ENCODE results near the gene CD52.
A peak's percentile ranks its signal among the peaks of the same experiment; 100 is the strongest.

Gene CD52

GRCh38 chr1:26335774-26336476 lies 18.2 kb downstream of the CD52 start:
- DNase-seq (ENCODE audit: low spot score): no peak

- no peak for DNase-seq (ENCODE audit: low spot score)
These were observed 18.9 kb downstream of the CD52 start for GRCh38 chr1:26336477-26337205.

- no peak for DNase-seq (ENCODE audit: low spot score)
These were observed 19.4 kb downstream of the CD52 start for GRCh38 chr1:26337206-26337535.

GRCh38 chr1:26337625-26338024 lies 19.9 kb downstream of the CD52 start:
- DNase-seq (ENCODE audit: low spot score): no peak

GRCh38 chr1:26338670-26339069 lies 20.9 kb downstream of the CD52 start:
- DNase-seq (ENCODE audit: low spot score): no peak

GRCh38 chr1:26340047-26340481 lies 22.3 kb downstream of the CD52 start:
- DNase-seq (ENCODE audit: low spot score): no peak

- DNase-seq (ENCODE audit: low spot score): no peak
These were observed 26.6 kb downstream of the CD52 start for GRCh38 chr1:26344147-26344920.

GRCh38 chr1:26345718-26346117 lies 28.0 kb downstream of the CD52 start:
- no peak for DNase-seq (ENCODE audit: low spot score)

- DNase-seq (ENCODE audit: low spot score): no peak
These were observed 28.7 kb downstream of the CD52 start for GRCh38 chr1:26346274-26347033.

GRCh38 chr1:26349188-26349876 lies 31.6 kb downstream of the CD52 start:
- no peak for DNase-seq (ENCODE audit: low spot score)

- no peak for DNase-seq (ENCODE audit: low spot score)
These were observed 32.1 kb downstream of the CD52 start for GRCh38 chr1:26349877-26350244.

GRCh38 chr1:26350343-26350700 lies 32.6 kb downstream of the CD52 start:
- no peak for DNase-seq (ENCODE audit: low spot score)

GRCh38 chr1:26350701-26351589 lies 33.2 kb downstream of the CD52 start:
- peak; percentile 84 for DNase-seq (ENCODE audit: low spot score)

- DNase-seq (ENCODE audit: low spot score): no peak
These were observed 34.0 kb downstream of the CD52 start for GRCh38 chr1:26351590-26352337.

GRCh38 chr1:26352338-26352679 lies 34.6 kb downstream of the CD52 start:
- no peak for DNase-seq (ENCODE audit: low spot score)

- DNase-seq (ENCODE audit: low spot score): no peak
These were observed 35.6 kb downstream of the CD52 start for GRCh38 chr1:26353210-26353859.

- no peak for DNase-seq (ENCODE audit: low spot score)
These were observed 36.4 kb downstream of the CD52 start, which contains the start of gene CRYBG2 for GRCh38 chr1:26353976-26354820. Gene CRYBG2 (minus strand): TSS chr1:26354130. CDS start chr1:26346657, 7,473 bp downstream.

GRCh38 chr1:26354972-26355371 lies 37.2 kb downstream of the CD52 start:
- DNase-seq (ENCODE audit: low spot score): no peak

- no peak for DNase-seq (ENCODE audit: low spot score)
These were observed 38.3 kb downstream of the CD52 start for GRCh38 chr1:26356106-26356505.
